Activated naive CD8-positive, alpha-beta T cell treated with anti-CD3 and anti-CD28 coated beads, Interleukin-2, amount 50 U/mL, for 24 hours (primary cell): ENCODE results near the gene MYO3B.
"Not testable (repeated sequence)": the region's sequence is repeated elsewhere in the genome, so short reads cannot be mapped to it uniquely, and the experiment has no call there.

Experiments used
- ATAC-seq: fragments of 150-1000 bp; cut with Tn5 transposase; one replicate; pipeline ENCODE4 v1.10.0; 2021
- DNase-seq: peaks from one replicate; pipeline ENCODE4 v3.0.0; 2021
- H3K27ac Mint-ChIP-seq: one replicate; pipeline ENCODE4 v1.8.0; 2021; ENCODE audit warnings: mild to moderate bottlenecking, mixed read lengths
- H3K27me3 Mint-ChIP-seq: one replicate; pipeline ENCODE4 v1.8.0; 2021; ENCODE audit warnings: mixed read lengths
- H3K36me3 Mint-ChIP-seq: one replicate; pipeline ENCODE4 v1.8.0; 2021; ENCODE audit warnings: low read depth, mixed read lengths
- H3K4me1 Mint-ChIP-seq: one replicate; pipeline ENCODE4 v1.8.0; 2021; ENCODE audit warnings: mixed read lengths
- H3K4me3 Mint-ChIP-seq: one replicate; pipeline ENCODE4 v1.8.0; 2021; ENCODE audit warnings: mild to moderate bottlenecking, moderate library complexity, mixed read lengths
- H3K9me3 Mint-ChIP-seq: one replicate; pipeline ENCODE4 v1.8.0; 2021; ENCODE audit warnings: mixed read lengths

MYO3B gene

GRCh38 chr2:170264865-170265264 lies 86.9 kb downstream of the MYO3B start:
- Mint-ChIP-seq H3K4me3 (no peak overlapping the region), H3K27ac (no peak overlapping the region), H3K4me1 (no peaks in the 10 kb centered on the region), H3K36me3 (no peaks in the 10 kb centered on the region), H3K9me3 (peaks cover 14% of the 10 kb centered on the region), H3K27me3 (peaks cover 4% of the 10 kb centered on the region)
- ATAC-seq (no peak), DNase-seq (no peak)

- H3K36me3 Mint-ChIP-seq, result no peaks in the 10 kb centered on the region
- H3K27ac Mint-ChIP-seq, result no peak overlapping the region
- ATAC-seq (no peak), DNase-seq (no peak)
- H3K9me3 Mint-ChIP-seq, result peaks cover 14% of the 10 kb centered on the region
- peaks cover 4% of the 10 kb centered on the region for H3K27me3 Mint-ChIP-seq
- no peaks in the 10 kb centered on the region for H3K4me1 Mint-ChIP-seq
- H3K4me3 Mint-ChIP-seq, result no peak overlapping the region
Observed at GRCh38 chr2:170265321-170265720, 87.4 kb downstream of the MYO3B start.

GRCh38 chr2:170266358-170266757 lies 88.4 kb downstream of the MYO3B start:
- Mint-ChIP-seq H3K4me1 (no peaks in the 10 kb centered on the region), H3K9me3 (peaks cover 10% of the 10 kb centered on the region), H3K27ac (no peak overlapping the region), H3K27me3 (peaks cover 4% of the 10 kb centered on the region), H3K4me3 (no peak overlapping the region), H3K36me3 (no peaks in the 10 kb centered on the region)
- DNase-seq, result no peak
- no peak for ATAC-seq

- Mint-ChIP-seq H3K4me3 (no peak overlapping the region), H3K36me3 (no peaks in the 10 kb centered on the region), H3K9me3 (peaks cover 10% of the 10 kb centered on the region), H3K27me3 (peaks cover 4% of the 10 kb centered on the region), H3K27ac (no peak overlapping the region), H3K4me1 (no peaks in the 10 kb centered on the region)
- DNase-seq (no peak), ATAC-seq (no peak)
Observed at GRCh38 chr2:170267071-170267470, 89.1 kb downstream of the MYO3B start.

- no peak for ATAC-seq
- peaks cover 5% of the 10 kb centered on the region for H3K27me3 Mint-ChIP-seq
- H3K9me3 Mint-ChIP-seq, result no peaks in the 10 kb centered on the region
- no peak overlapping the region for H3K27ac Mint-ChIP-seq
- H3K36me3 Mint-ChIP-seq, result no peaks in the 10 kb centered on the region
- DNase-seq, result no peak
- H3K4me1 Mint-ChIP-seq, result no peaks in the 10 kb centered on the region
- H3K4me3 Mint-ChIP-seq, result no peak overlapping the region
Observed at GRCh38 chr2:170270278-170270864, 92.4 kb downstream of the MYO3B start.

- DNase-seq (no peak), ATAC-seq (no peak)
- Mint-ChIP-seq H3K36me3 (no peaks in the 10 kb centered on the region), H3K4me1 (no peaks in the 10 kb centered on the region), H3K4me3 (no peak overlapping the region), H3K27me3 (peaks cover 5% of the 10 kb centered on the region), H3K27ac (no peak overlapping the region), H3K9me3 (no peaks in the 10 kb centered on the region)
Observed at GRCh38 chr2:170271340-170271739, 93.4 kb downstream of the MYO3B start.

- DNase-seq, result no peak
- Mint-ChIP-seq H3K36me3 (no peaks in the 10 kb centered on the region), H3K4me1 (no peaks in the 10 kb centered on the region), H3K9me3 (no peaks in the 10 kb centered on the region), H3K4me3 (no peak overlapping the region), H3K27me3 (peaks cover 6% of the 10 kb centered on the region), H3K27ac (no peak overlapping the region)
- ATAC-seq, result no peak
Observed at GRCh38 chr2:170276056-170276455, 98.1 kb downstream of the MYO3B start.

GRCh38 chr2:170276925-170277629 lies 99.1 kb downstream of the MYO3B start:
- Mint-ChIP-seq H3K9me3 (no peaks in the 10 kb centered on the region), H3K36me3 (no peaks in the 10 kb centered on the region), H3K4me3 (no peak overlapping the region), H3K4me1 (no peaks in the 10 kb centered on the region), H3K27ac (no peak overlapping the region), H3K27me3 (peaks cover 10% of the 10 kb centered on the region)
- DNase-seq (no peak), ATAC-seq (no peak)

GRCh38 chr2:170277951-170278350 lies 100.0 kb downstream of the MYO3B start:
- Mint-ChIP-seq H3K9me3 (no peaks in the 10 kb centered on the region), H3K27ac (no peak overlapping the region), H3K36me3 (no peaks in the 10 kb centered on the region), H3K27me3 (peaks cover 10% of the 10 kb centered on the region), H3K4me1 (no peaks in the 10 kb centered on the region), H3K4me3 (no peak overlapping the region)
- ATAC-seq (no peak), DNase-seq (no peak)

GRCh38 chr2:170279615-170280014 lies 101.7 kb downstream of the MYO3B start:
- not testable (repeated sequence) for H3K27me3 Mint-ChIP-seq, H3K4me1 Mint-ChIP-seq, DNase-seq, H3K27ac Mint-ChIP-seq, ATAC-seq, H3K4me3 Mint-ChIP-seq, H3K9me3 Mint-ChIP-seq, H3K36me3 Mint-ChIP-seq

- Mint-ChIP-seq H3K27me3 (peaks cover 12% of the 10 kb centered on the region), H3K9me3 (no peaks in the 10 kb centered on the region)
Observed at GRCh38 chr2:170282851-170283250, 104.9 kb downstream of the MYO3B start.

GRCh38 chr2:170284205-170284604 lies 106.3 kb downstream of the MYO3B start:
- no peaks in the 10 kb centered on the region for H3K36me3 Mint-ChIP-seq
- no peak for ATAC-seq
- peaks cover 17% of the 10 kb centered on the region for H3K27me3 Mint-ChIP-seq
- no peaks in the 10 kb centered on the region for H3K9me3 Mint-ChIP-seq
- DNase-seq, result no peak
- no peaks in the 10 kb centered on the region for H3K4me1 Mint-ChIP-seq
- H3K27ac Mint-ChIP-seq, result no peak overlapping the region
- no peak overlapping the region for H3K4me3 Mint-ChIP-seq

More at GRCh38 chr2:170282851-170283250, 104.9 kb downstream of the MYO3B start:
- H3K36me3 Mint-ChIP-seq, result no peaks in the 10 kb centered on the region
- no peaks in the 10 kb centered on the region for H3K4me1 Mint-ChIP-seq
- no peak overlapping the region for H3K4me3 Mint-ChIP-seq
- no peak overlapping the region for H3K27ac Mint-ChIP-seq
- ATAC-seq, result no peak
- DNase-seq, result no peak

- Mint-ChIP-seq H3K27me3 (peaks cover 10% of the 10 kb centered on the region), H3K4me3 (no peak overlapping the region), H3K36me3 (no peaks in the 10 kb centered on the region), H3K4me1 (no peaks in the 10 kb centered on the region), H3K27ac (no peak overlapping the region), H3K9me3 (peaks cover 12% of the 10 kb centered on the region)
- DNase-seq, result no peak
- ATAC-seq, result no peak
Observed at GRCh38 chr2:170288859-170289258, 110.9 kb downstream of the MYO3B start.

GRCh38 chr2:170291474-170291873 lies 113.5 kb downstream of the MYO3B start:
- ATAC-seq (no peak), DNase-seq (no peak)
- Mint-ChIP-seq H3K4me3 (no peak overlapping the region), H3K27ac (no peak overlapping the region), H3K9me3 (peaks cover 17% of the 10 kb centered on the region), H3K36me3 (no peaks in the 10 kb centered on the region), H3K4me1 (no peaks in the 10 kb centered on the region), H3K27me3 (peaks cover 13% of the 10 kb centered on the region)

- no peaks in the 10 kb centered on the region for H3K36me3 Mint-ChIP-seq
Observed at GRCh38 chr2:170292415-170292814, 114.5 kb downstream of the MYO3B start.

More at GRCh38 chr2:170292415-170292814, 114.5 kb downstream of the MYO3B start:
- ATAC-seq (no peak), DNase-seq (no peak)
- H3K9me3 Mint-ChIP-seq, result peaks cover 17% of the 10 kb centered on the region
- no peak overlapping the region for H3K27ac Mint-ChIP-seq
- peaks cover 13% of the 10 kb centered on the region for H3K27me3 Mint-ChIP-seq
- H3K4me3 Mint-ChIP-seq, result no peak overlapping the region
- H3K4me1 Mint-ChIP-seq, result no peaks in the 10 kb centered on the region
